Inferior parietal cortex (tissue), 1 donor: ENCODE data around the gene SLAIN1.
"Not testable (repeated sequence)": the region's sequence is repeated elsewhere in the genome, so short reads cannot be mapped to it uniquely, and the experiment has no call there.

ENCODE experiments used
- DNase-seq: peaks from one replicate; pipeline ENCODE4 v3.0.0-alpha.2; 2016; ENCODE audit errors: extremely low spot score

SLAIN1 gene

DNA sequence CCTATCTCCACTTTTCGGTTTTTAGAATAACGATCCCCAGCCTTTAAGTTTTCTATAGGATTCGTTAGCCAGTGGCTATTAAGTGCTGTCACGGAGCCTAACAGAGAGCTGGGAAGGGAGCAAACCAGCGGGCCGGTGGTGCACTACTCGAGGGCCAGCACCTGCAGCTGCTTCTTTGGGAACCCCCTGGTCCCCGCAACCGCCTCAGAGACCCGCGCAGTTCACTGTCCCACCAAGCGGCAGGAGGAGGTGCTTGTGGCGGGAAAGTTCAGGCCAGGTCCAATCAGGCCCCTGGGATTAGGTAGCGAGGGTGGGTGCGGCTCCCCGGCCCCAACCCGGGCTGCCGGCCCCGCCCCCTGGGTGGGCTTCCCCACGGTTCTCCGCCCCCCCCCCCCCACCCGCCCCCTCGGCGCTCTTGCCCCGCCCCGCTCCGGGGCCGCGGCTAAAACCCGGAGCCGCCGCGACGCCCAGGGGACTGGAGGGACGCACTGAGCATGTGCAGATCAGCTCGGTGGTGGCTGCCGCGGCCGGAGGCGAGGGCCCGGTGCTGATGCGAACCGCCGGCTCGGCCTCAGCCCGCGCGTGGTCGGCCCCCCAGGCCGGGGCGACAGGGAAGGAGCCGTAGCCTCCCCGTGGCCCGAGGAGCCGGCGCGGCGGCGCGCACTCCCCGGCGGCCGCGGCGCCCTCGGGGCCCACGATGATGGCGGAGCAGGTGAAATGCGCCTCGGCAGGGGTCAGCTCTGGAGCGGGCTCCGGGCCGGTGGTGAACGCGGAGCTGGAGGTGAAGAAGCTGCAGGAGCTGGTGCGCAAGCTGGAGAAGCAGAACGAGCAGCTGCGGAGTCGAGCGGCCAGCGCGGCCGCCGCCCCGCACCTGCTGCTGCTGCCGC, at the start of gene SLAIN1:
Gene SLAIN1, plus strand, starts transcription at position 471 of the 887 bp plus-strand sequence. Its CDS starts 227 bp downstream, at position 698.
- DNase-seq: peak; percentile 79

DNA sequence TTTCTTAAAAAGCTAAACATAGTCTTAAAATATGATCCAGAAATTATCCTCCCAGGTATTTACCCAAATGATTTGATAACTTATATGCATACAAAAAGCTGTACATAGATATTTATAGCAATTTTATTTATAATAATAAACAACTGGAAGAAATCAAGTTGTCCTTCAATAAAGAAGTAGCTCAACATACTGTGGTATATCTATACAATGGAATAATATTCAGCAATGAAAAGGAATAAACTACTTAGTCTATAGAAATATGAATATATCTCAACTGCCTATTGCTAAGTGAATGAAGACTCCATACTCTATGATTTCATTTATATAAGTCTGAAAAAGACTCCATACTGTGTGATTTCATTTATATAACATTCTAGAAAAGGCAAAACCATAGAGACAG, 47.1 kb upstream of the SLAIN1 start:
- DNase-seq: no peak

DNA sequence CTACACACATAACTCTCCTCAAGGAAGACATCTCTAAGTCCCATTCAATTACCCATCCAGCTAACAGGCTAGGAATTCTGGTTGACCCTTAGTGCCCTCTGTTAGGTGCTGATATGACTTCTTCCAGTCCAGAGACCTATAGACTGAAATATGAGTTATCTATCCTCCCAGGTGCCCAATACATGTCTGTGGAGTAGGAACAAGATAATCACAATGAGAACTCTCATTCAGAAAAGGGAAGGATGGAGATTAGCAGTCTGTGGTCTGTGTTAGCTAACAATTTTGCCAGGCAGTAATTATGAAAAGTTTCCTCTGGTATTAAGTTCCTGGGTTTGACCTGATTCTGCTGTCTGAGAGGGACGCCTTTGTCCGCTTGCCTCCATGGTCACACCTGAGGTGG, 44.2 kb upstream of the SLAIN1 start:
- DNase-seq: no peak

DNA sequence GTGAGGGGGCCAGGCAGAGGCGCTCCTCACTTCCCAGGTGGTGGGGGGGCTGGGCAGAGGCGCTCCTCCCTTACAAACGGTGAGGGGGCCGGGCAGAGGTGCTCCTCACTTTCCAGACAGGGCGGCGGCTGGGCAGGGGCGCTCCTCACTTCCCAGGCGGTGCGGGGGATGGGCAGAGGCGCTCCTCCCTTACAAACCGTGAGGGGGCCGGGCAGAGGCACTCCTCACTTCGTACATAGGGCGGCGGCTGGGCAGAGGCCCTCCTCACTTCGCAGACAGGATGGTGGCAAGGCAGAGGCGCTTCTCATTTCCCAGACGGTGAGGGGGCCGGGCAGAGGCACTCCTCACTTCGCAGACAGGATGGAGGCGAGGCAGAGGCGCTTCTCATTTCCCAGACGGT, 37.5 kb upstream of the SLAIN1 start:
- not testable (repeated sequence) for DNase-seq

DNA sequence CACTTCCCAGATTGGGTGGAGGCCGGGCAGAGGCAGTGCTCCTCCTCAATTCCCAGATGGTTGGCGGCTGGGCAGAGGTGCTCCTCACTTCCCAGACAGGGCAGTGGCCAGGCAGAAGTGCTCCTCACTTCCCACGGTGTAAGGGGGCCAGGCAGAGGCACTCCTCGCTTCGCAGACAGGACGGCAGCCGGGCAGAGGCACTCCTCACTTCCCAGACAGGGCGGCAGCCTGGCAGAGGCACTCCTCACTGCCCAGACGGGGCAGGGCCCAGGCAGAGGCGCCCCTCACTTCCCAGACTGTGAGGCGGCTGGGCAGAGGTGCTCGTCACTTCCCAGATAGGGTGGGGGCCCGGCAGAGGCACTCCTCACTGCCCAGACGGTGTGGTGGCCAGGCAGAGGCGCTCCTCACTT, 36.6 kb upstream of the SLAIN1 start:
- no peak for DNase-seq

DNA sequence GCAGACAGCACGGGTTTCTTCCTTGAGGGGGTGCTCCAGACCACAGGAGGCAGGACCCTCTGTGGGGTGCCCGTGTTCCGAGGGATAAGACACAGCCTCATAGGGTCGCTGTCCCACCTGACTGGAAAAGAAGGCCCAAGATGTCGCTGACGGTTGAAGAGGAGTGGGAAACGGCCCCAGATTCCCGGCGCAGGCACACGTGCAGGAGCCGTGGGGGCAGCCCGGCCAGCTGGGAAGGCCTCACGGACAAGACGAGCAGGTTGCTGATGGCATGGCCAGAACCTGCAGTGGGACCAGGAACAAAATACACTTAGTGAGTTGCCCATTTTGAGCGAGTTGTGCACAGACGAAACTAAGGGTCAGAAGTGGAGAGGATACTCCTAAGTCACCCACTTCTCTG, 35.2 kb upstream of the SLAIN1 start:
- not testable (repeated sequence) for DNase-seq

DNA sequence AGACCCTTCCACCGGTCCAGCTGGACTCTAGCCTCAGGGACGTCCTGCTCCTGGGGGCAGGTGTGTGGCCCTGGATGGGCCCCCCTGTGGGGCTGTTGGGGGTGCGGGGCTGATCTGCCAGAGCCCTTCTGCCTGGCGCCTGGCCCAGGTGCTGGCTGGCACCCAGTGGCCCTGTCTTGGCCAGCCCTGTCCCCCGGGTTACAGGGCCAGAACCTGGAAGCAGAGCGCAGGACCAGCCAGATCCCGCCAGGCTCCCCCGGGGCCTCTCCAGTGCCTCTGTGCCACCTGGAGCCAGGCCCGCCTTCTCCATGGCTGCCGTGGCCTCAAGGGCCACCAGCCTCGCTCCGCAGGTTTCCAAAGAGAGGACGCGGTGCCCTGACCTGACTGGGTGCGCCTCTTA, 34.7 kb upstream of the SLAIN1 start:
- DNase-seq: not testable (repeated sequence)

DNA sequence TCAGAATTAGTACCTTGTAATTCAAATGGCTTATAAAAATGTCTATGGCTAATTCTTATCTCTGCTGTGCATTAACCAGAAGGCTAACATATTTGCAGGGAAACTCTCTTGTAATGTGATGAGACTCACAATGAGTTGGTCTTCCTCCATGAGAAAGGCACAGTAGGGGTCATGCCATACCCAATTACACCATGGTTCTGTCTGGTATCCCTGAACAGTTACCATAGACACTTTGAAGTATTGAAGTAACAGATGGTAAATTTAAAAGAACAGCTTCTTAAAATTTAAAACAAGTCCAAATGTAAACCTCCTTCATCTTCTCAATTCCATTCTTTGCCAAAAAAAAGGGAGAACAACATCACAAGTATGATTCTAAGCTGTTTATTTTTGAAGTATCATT, 22.6 kb upstream of the SLAIN1 start:
- DNase-seq: peak; percentile 10

DNA sequence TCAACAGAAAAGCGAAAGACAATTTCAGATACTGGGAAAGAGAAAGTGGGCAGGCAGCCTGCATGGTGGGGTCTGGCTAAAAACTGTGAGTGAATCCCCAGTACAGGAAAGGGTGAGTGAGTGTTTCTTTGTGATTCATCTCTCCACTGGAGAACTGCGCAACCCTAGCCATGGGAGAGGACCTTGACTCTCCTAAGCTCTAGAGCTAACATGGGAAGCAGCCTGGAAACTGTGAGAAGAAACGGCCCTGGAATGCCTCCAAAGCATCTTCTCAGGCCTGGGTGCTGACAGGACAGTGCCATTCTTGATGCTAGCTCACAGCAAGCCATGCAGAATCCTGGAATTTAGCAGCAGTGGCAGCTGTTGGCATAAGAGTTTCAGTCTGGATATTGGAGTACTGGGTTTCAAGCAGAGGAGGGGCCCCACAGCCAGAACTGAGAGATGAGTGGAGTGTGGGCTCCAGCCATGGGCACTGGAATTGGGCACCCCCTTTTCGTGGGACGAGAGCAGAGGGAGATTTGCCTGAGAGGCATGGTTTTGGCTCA, 18.7 kb upstream of the SLAIN1 start:
- no peak for DNase-seq

DNA sequence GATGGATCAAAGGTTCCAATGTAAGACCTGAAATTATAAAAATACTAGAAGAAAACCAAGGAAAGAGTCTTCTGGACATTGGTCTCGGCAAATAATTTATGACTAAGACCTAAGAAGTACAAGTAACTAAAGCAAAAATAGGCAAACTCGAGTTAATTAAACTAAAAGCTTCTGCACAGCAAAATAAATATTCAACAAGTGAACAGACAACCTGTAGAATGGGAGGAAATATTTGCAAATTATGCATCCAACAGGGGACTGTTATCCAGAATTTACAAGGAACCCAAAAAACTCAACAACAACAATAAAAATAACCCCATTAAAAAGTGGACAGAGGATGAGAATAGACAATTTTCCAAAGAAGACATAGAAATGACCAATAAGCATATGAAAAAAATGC, 9.7 kb upstream of the SLAIN1 start:
- no peak for DNase-seq

DNA sequence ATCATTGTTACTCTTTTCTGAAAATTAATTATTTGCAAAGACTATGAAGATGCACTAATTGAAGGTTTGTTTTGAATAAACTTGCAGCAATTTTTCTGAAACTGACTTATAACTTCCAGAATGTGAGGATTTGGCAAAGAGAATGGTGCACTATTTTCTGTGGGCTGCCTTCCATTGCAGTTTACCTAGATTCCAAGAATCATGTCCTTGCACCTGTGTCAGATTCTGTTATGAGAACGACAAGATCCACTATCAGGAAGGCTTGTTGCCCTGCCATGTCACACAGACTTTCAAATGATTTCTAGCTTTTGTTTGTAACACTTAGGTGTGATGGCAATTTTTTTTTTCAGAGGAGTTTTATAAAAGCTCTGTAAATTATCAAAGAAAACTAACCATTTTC, 5.6 kb upstream of the SLAIN1 start:
- no peak for DNase-seq

DNA sequence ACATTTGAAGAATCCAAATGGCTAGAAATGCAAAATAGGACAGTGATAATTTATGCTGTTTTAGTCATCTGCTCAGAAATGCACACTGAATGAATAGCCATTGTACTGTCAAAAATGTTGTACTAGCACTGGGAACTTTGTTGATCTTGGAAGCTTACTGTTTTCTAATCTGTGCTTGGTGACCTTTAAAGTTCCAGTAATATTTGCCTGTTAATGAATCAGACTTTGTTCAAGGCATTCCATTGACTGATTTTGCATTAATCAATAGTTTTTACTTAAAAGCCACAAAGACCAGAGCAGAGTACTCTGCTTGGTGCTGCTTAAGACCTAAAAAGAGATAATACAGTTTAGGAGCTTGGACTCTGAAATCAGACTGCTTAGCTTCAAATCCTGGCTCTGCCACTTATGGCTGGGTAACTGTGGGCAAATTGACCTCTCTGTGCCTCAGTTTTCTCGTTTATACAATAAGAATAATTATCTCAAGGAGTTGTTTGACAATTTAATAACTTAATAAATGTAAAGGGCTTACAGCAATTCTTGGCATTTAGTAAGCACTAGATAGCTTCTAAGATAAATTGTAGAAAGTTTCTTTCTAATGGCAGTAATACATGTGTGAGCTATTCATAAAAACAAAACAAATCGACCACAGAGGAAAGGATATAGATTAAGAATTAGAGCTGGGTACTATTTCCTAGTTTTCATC, 4.6 kb upstream of the SLAIN1 start:
- peak; percentile 56 for DNase-seq

DNA sequence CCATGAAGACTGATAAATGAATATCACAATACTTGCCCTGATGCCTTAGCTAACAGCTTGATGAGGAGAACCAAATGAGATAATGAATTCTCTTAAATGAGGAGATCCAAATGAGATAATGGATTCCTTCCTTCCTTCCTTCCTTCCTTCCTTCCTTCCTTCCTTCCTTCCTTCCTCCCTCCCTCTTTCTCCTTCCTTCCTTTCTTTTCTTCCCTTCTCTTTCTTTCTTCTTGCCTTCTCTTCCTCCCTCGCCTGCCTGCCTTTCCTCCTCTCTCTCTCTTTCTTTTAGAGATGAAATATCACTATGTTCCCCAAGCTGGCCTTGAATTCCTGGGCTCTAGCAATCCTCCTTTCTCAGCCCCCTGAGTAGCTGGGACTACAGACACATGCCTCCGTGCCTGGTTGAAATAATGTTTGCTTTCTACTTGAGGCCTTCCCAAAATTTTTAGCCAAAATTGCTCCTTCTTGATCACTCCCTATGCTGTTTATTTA, 4.0 kb upstream of the SLAIN1 start:
- no peak for DNase-seq

DNA sequence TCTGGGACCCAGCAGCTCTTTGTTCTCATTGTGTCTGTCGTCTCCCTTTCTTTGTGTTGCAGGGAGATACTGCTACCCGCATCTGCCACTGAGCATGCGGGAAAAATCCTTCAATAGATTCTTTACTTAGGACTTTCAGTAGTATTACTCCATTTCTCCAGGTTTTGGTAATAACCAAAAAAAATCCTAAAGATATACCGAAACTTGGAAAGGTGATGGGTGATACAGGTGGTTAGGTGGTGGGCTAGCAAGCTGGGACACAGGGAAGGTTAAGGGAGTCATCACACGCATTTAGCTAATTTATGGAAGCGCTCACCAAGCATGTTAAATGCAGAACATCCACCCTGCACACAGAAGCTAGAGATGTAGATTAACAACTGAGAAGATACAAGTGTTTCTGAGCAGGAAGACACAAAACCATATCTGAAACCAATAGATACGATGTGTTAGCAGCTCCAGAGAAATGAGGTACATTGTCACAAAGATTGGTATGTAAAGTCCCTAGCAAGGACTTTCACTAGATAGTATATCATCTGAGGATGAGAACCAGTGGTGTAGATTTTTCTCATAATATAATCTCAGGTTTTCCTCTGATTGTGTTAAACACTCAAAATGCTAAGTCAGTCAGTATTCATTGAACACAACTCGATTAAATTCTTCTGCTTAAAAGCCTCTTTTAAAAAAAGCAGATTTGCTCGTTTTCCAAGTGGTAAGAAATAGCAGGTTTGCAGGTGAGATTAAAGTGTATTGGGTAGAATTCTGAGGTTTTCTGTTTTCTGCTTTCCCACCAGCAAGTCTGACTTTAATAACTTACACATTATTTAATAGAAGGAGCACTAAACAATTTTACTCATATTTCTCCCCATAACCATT, 1.2 kb upstream of the SLAIN1 start:
- peak; percentile 88 for DNase-seq

DNA sequence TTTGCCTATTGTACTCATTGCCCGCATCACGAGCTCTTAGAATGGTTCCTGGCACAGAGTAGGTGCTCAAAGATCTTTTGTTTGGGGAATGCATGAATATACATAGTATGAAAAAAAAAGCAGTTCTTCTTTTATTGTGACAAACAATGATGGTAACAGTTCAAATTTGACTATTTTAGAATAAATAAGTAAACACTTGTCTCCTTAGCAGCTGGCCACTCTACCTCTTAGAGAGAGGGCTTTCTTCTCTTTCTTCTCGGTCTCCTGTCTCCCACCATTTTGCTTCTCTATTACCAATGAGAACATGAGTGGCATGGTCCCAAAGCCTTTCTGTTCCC, 639 bp upstream of the SLAIN1 start:
- DNase-seq: peak; percentile 69

DNA sequence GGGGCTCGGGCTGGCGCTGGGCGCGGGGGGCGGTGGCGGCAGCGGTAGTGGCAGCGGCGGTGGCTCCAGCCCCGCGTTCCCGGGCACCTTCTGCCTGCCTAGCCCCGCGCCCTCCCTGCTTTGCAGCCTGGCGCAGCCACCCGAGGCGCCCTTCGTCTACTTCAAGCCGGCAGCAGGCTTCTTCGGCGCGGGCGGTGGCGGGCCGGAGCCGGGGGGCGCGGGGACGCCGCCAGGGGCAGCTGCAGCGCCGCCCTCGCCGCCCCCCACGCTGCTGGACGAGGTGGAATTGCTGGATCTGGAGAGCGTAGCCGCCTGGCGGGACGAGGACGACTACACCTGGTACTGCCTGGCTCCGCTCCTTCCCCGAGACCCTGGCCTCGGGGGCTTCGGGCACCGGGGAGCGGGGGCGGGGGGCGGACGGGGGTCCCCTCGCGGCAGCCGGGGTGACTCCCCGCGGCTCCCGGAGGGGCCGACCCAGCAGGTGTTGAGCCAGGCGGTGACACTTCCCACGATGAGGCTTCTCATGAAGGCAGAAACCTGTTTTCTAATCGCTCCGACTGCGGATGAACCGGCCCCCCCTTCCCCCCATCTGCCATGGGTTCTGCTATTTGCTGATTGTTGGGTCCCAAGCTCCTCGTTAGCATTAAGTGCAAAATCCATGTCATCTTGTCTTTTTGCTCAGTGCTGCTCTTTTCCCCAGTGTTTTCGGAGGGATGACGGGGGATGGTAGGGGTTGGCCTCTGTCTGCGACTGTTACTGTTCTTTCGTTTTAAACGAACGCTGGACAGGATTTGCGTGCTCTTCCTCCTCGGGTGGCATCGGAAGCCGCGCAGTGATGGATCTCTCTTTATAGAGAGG, 943 bp downstream of the SLAIN1 start:
- peak; percentile 50 for DNase-seq

DNA sequence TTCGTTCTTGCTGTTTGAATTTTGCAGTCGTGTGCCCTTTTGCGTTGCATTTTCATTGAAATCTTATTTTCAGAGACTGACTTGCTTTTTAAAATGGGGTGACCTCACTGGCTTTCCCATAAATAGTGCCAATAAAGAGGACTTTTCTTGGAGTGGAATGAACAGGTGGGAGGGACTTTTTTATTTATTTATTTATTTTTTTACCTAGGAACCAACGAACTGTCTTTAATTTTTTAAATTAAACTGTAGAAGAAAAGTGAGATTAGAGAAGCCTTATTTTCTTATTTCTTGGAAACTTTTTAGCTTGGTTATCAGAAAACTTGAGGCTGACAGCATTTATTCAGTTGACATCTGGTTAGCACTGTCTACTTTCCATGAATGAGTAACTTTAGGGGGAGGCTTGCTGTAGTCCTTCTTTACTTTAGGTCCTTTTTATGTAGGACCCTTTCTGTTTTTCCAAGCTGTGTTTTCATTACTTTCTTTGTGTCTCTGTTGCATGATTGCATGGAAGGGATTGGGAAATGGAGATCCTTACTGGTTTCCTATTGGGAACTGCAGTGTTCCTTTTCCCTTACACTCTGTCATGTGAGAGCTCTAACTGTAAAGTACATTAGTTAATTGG, 1.7 kb downstream of the SLAIN1 start:
- peak; percentile 46 for DNase-seq

DNA sequence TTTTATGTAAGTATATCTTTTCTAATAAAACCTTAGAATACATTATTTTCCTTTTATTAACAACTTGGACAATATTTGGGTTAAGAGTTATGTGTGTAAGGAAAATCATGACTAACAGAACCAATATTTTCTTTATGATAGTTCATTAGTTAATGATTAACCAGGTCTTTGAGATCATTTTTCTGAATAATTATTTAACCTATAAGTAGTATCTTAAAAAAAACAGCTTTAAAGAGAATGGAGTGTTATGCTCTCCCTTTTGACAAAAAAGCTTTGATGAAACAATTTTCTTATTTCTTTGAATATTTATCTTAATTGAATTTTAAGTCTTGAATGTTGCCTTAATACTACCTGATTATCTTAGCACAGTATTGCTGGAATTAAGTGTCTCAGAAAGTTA, 3.8 kb downstream of the SLAIN1 start:
- no peak for DNase-seq

DNA sequence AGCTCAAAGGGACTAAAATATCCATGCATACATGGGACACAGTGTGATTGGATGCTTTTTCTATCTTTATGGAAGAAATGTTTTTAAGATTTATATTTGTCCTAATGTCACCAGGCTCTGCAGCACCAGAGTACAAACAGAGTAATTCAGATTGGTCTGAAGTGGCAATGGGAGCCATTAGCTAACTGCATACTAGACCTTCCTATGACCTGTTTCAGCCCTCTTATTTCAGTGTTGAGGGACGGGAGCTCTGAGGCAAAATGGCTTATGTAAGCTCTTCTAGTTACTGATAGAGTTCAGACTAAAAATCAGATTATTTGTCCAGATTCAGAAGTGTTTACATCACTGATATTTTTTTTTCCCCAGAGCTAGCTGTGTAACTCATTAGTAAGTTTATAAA, 4.9 kb downstream of the SLAIN1 start:
- DNase-seq: peak; percentile 2

DNA sequence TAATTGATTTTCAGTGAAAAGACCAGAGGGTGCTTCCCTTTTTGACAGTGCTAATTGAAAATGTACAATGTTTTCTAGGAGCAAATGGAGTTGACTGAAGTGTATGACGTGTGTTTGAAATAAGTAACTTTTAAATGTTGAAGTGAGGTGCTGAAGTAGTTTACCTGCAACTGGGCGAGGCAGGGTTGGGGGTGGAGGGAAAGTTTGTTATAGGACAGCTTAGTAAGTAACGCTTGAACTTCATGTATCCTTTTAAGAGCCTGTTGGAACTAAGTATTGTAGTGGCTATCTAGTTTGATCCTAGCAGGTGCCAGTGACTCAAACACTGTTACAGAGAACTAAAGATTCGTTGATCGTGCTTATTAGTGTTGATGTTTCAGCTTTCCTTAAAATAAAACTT, 5.9 kb downstream of the SLAIN1 start:
- peak; percentile 1 for DNase-seq
